ENCODE results near the gene SOX11. TPM values are rescaled to one million over a fixed set of nuclear protein-coding genes. Genes with fewer than 3 reads are reported as not detected.

The SOX11 gene
- total RNA-seq, 1 donor from 2014 or later = not detected

DNA sequence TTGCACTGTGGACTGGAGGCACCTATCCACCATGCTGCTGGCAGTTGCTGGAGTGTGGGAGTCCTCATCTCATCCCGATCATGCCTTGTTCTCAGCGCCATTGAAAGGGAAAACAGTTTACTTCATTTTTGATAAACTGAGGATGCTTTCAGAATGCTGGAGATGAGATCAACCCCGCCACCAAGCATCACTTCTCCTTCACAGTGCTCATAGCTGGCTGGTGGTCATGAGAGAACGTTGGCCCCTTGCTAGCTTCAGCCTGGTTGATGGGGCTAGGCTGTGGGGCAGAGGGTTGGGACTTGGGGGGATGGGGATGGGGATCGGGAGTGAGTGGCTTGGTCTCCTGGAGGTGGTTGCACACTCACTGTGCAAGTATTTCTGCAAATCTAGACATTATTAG is 30.1 kb downstream of the SOX11 start:
- DNase-seq (ENCODE audit: low read depth, low spot score) = no peak

DNA sequence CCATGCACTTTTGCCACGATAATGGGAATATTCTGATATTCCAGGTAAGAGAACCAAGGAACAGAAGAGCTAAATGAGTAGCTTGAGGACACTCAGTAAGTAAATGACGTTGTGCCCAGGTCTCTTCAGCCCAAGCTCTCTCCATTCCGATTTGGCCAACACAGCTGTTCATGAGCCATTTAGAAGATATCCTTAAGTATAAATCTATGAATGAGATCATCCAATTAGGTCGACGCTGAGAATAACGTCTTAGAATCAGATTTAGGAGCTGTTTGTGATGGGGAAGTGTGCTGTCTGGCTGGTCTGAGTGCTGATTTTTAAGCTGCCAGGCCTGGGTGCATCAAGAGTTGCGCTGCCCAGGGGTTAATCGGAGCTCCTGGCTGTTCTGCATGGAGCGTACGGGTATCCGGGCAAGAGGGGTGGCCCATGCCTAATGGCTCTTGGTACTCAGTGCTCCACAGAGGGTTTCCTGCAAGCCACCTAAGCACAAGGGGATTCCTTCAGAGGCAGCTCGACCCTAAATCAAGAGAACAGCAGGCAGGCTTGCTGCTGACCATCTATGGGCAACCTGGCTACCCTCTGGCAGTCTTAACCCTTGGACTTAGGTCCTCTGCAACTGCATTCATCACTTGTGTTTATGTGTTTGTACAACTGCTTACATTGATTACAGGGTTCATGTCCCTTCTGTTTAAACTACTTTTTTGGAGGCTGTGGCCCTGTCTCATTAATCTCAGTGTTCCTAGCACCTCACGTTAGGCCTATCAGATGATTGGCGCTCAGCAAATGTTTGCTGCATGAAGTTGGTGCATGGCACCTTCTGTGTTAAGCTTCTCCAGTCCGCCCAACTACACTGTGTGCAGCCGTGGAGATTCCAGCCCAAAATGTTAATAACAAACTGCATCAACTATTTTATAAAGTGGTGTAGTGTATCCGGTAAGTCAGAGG is 31.9 kb downstream of the SOX11 start:
- DNase-seq (ENCODE audit: low read depth, low spot score) = no peak

DNA sequence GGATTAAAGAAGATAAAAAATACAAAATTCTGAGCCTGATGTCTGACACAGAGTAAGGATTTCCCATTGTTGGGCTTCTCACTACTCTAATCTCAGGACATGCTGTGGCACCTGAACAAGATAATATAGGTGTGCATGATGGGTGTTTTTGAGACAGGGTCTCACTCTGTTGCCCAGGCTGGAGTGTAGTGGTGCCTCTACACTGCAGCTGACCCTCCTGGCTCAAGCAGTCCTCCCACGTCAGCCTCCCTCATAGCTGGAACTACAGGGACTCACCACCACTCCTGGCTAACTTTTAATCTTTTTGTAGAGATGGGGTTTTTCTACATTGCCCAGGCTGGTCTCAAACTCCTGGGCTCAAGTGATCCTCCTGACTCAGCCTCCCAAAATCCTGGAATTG is 32.9 kb downstream of the SOX11 start:
- no peak for DNase-seq (ENCODE audit: low read depth, low spot score)

DNA sequence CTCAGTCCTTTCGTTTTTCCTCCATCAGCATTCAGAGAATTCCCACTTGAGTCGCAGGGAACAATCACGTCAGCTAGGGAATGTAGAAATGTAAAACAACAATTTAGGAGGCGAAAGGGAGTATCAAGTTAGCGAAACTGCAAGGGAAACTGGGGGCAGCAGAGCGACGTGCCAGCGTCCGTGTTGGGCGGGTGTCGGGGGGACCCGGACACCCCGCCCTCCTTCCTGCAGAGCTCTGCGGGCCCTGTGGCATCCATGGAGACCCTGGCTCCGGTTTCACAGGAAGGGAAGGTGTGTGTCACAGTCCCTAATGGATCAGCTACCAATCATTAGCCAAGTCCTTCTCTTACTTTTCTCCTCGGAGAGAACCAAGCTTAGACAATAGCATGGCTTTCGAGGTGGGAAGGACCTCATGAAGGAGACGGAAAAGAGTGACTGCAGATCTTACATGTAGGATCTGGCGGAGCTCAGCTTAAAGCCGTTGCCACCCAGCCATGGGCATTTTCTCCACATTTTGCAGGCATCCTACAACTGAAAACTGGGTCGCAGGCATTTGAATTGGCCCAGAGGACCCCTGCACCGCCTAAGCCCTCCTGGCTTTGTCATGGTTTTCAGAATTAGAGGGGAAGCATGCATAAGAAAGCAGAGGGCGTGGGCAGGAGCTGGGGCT is 33.7 kb downstream of the SOX11 start:
- no peak for DNase-seq (ENCODE audit: low read depth, low spot score)

DNA sequence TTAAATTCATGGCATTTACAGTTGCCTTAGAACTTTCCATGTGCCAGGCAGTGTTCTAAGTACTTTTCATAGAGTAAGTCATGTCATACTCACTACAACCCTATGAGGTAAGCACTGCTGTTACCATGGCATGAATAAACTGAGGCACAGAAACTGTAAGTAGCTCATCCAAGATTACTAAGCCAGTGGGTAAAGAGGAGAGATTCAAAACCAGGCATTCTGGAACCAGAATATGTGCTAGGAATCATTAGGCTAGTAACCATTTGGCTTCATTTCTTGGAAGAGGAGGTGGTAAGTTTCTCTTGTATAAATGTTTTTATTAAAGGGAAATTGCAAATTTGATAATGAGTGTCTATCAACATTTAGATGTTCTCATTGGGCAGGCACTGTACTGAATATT is 35.1 kb downstream of the SOX11 start:
- no peak for DNase-seq (ENCODE audit: low read depth, low spot score)

DNA sequence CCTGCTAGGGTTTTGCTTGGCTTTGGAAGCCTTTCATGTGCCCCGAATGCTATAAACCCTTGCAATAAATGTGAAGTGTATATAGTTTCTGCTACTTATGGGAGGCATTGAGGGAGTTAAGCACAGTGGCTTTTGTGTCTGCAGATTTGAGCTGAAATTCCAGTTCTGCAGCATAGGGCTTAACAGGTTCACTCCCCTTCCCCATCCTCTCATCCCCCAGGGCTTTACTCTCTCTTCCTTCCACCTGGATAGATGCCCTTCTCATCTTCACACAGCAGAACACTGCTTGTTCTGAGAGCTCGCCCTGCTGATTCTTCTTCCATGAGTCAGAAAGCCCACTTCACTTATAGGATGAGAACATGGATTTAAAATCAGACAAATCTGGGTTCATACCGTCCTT is 37.2 kb downstream of the SOX11 start:
- DNase-seq (ENCODE audit: low read depth, low spot score) = no peak

DNA sequence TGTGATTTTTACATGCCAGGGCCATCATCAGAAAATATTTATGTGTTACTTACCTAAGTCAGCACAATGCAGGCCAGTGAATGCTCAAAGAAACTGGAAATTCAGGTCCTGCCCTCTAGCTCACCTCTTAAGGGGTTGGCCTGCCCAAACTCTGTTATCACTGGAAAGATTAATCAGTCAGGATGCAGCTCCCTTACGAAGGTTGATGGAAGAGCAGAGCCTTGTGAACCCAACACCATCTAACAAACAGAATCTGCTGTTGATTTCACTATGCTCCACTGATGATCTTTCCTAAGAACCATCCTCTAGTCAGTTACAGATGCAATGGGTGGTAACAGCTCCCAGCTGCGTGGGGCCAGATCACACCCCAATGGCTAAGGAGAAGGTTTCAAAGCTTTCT is 38.2 kb downstream of the SOX11 start:
- no peak for DNase-seq (ENCODE audit: low read depth, low spot score)

DNA sequence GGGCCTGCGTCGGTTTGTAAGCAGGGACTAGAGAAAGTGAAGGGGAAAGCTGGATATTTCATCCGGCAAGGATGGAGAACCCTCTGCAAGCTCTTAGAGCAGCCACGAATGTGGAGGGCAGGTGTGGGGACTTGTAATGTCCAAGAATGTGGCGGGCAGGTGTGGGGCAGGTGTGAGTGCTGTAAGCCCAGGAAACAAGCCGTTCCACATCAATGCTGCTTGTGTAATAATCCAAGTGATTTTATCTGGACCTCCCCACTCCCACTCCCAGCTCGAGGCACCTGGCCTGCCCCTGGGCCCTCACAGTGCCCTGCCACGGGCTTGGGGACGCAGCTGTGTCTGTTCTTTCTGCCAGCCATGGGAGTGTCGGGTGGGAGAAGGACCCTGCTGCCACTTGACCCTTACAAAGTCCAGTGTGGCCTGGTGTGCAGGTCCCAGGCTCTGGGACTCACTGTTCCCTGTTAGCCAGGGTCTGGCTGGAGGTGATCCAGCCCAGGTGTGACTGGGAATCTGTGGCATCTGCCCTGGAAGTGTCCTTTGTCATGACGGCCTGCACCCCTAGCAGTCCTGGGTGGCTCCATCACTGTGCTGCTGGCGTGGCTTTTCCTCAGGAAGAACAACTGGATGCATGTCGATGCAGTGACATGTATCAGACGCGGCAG is 42.8 kb downstream of the SOX11 start:
- no peak for DNase-seq (ENCODE audit: low read depth, low spot score)

DNA sequence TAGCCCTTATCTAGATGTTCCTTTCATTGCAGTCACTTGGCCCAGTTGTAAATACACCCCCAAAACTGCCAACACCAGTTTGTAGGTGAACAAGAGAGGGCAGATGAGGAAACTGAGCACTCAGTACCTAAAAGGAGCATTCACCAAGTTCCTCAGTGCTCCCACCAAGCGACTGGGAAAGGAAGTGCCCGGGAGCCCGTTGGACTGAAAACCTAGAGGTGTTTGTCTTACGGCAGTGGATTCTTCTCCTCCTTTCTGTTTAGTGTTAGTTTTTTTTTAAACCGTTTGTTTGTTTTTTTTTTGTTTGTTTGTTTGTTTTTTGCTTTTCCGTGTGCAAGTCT is 43.3 kb downstream of the SOX11 start:
- DNase-seq (ENCODE audit: low read depth, low spot score) = no peak

DNA sequence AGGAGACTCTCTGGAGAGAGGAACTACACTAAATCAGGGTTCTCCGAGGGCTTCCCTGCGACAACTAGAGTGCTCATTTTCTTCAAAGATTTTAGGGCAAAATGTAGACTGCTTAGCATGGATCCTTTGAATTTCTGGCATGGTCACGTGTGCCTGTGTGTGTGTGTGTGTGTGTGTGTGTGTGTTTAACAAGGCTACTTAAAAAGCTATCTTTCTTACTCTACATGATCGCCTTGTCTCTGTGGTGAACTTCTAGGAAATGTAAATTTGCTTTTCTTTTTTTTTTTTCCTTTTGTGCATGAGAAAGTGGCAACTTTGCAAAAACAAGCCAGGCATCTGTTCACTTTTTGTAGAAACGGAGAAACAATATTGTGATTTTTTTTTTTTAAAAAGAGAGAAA is 43.9 kb downstream of the SOX11 start:
- DNase-seq (ENCODE audit: low read depth, low spot score) = no peak

DNA sequence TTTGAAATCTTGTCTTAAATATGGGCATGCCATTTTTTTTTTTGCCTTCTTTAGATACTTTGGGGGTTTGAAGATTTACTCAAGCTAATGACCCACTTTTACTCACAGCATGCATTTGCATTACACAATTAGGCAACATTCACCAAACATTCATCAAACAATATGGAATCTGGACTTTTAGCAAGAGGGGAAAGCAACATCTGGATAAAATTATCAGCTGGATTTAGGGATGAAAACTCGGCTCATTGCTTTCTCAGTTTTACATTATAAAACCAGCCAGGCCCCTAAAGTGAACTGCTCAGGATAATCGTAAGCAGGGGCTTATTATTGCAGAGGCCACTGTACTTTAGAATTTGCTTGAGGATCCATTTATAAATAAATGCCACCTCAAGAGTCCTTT is 44.7 kb downstream of the SOX11 start:
- DNase-seq (ENCODE audit: low read depth, low spot score) = no peak

DNA sequence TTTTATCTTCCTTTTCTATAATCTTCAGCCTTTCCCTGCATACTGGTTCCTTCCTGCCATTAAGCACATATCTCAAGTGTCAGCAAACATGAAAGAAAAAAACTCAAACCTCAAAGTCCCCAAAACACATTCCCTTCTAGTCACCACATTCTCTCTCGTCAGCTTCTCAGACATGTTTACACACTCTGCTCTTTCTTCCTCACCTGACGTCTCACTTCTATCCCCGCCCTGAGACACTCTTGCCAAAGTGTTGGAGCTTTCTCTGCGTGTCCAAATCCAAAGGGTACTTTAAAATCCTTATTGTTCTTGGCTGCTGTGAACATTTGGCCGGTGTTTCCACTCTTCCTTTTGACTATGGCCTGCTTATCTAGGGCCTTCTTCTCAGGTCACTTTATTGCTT is 47.9 kb downstream of the SOX11 start:
- DNase-seq (ENCODE audit: low read depth, low spot score) = no peak

DNA sequence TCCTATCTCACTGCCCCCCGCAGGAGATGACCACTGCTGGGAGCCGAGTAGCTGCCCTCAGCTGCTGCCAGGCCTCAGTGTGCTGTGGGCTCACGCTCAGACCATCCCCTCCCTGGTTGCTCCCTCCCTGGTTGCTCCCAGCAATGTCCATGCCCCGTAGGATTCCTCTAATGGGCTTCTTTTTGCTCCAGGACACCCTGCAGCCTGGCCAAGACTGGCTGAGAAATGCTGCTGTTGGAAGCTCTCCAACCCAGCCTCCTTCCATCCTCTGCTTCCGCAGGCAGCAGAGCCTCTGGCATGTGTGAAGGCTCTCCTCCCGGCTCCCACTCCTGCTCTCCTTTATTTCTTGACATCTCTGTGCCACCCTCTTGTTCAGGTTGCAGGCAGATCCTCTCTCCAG is 48.6 kb downstream of the SOX11 start:
- no peak for DNase-seq (ENCODE audit: low read depth, low spot score)

DNA sequence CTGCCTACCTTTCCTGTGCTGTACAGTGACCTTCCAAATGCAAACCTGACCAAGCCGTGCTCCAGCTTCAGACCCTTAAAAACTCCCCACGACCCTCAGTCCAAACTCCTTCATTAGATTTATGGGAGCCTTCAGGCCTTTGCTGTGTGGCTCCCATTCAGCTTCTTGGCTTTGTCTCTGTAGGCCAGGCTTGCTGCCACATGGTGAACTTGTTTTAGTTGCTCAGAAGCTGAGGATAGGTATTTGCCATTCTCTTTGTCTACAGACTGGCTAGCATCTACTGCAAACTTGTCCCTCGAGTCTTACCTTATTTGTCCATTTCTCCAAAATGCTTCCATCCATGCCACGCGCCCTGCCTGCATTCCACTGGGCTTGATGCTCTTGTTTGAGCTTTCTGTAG is 49.1 kb downstream of the SOX11 start:
- DNase-seq (ENCODE audit: low read depth, low spot score) = no peak

DNA sequence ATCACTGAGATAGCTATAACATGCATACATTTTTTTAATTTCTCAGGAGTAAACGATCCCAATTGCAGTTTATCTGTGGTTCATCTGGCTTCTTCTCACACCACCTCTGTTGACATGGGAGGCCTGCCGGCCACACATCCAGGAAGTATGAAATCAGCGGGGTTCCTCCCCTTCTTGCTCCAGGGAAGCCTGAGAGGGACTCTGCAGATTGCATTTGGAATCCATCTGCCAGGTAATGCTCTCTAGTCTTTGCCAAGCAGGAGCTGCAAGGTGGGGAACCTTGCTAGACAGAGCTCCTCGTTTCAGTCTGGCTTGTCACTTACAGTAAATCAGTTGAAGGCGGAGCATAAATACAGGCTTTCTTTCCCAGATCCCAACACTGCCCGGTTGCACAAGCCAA is 49.9 kb downstream of the SOX11 start:
- no peak for DNase-seq (ENCODE audit: low read depth, low spot score)

DNA sequence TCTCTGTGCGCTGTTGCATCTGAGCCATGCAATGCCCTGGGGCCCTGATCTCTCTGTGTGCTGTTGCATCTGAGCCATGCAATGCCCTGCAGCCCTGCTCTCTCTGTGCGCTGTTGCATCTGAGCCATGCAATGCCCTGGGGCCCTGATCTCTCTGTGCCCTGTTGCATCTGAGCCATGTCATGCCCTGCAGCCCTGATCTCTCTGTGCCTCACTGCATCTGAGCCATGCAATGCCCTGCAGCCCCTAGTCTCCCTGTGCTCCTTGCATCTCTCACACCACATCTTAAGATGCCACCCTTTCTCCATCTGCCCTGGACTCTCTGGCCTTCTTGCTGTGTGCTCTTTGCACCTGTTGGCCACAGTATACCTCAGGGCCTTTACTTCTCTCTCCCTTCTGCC is 56.2 kb downstream of the SOX11 start:
- no peak for DNase-seq (ENCODE audit: low read depth, low spot score)

DNA sequence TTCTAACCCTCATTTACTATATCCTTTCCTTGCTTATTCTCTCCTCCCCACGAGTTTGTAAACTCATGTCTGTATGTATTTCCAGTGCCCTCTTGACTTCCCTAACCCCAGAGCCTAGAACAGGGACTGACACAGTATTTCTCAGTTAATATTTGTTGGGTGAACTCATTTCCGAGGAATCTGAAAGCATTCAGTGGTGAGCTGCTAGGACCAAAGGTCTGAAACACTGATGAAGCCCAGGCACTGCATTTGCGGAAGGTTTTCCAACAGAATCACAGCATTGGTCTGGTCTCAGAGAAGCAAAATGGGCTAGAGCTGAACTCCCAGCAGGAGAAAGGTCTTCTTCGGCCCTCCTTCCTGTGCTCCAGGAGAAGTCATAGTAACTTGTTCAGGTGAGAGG is 56.8 kb downstream of the SOX11 start:
- DNase-seq (ENCODE audit: low read depth, low spot score) = no peak

DNA sequence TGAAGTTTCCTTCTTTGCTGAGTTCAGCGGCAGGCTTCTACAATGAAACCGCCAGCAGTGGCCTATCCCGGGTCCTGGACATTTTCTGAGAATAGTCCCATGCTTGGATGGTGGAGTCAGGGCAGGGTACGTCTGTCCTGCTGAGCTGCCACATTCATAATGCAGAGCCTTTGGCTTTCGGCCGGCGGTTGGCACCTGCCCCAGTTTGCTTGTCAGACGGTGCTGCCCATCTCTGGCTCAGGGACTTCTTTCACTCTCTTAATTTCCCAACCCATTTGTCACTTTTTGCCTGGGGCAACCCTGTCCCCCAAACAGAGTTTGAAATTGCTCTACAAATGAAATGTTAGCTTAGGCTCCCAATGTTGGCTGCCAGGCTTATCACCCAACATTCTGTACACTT is 57.2 kb downstream of the SOX11 start:
- no peak for DNase-seq (ENCODE audit: low read depth, low spot score)

Data from pulmonary artery endothelial cell (primary cell).